Stimulated activated CD8-positive, alpha-beta memory T cell treated with anti-CD3 and anti-CD28 coated beads, Interleukin-7, amount 100 ng/mL, for 4 hours (primary cell): ENCODE measurements around the gene CD164.
"Not testable (repeated sequence)": the region's sequence is repeated elsewhere in the genome, so short reads cannot be mapped to it uniquely, and the experiment has no call there.

Source experiments
- DNase-seq, 2 donors: peaks; one replicate each; pipeline ENCODE4 v3.0.0-alpha.2; 2020; ENCODE audit warnings: low read depth in 2 of 2

CD164 gene

DNA sequence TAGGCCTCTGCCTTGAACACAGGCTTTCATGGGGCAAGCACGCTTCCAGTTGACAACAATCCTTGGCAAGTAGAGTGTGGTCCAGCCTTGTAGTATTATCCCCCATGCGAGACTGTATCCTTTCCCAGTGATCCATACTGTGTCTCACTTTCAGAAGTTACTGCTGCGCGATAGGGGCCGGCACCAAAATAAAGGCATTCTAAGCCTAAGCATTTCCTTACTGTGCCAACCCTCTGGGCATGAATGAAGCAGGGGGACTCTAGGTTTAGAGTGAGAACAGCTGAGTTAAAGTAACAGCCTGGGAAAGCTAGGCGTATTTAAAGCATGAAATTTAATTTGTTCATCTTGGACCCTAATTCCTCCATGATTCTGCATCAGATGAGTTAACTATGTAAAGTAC, 39.4 kb downstream of the CD164 start:
- no peak for DNase-seq

DNA sequence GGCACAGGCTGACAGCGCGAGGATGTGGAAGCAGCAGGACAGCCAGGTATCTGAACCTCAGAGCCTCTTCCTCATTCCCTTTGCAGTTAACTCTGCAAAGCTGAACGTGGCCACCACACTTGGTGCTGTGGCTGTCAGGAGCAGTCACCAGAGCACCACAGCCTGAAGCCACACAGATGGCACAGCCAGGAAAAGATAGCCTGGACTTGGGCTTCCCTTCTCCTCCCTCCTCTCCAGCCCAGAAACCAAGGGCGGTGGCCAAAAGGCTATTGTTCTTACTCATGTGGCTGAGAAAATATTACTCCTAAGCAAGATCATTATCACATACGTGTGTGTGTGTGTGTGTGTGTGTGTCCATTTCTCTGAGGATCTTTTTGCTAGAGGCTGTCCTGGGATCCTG, 39.8 kb downstream of the CD164 start:
- no peak for DNase-seq

DNA sequence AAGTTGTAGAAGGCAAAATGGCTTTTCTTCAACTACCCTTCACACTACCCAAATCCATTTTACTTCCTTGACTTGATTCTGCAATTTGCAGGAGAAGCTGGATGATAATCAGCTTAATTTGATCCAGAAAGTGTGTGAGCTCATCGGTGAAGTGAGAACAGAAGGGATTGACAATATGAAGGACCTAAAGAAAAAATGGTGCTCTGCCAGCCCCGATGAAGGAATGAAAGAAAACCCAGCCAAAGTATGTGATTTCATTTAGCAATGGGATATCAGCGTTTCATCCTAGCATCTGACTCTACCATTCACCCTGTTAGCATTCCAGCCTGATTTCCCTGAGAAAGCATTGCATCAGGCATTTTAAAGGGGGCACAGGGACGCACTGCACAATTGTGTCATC, 41.5 kb downstream of the CD164 start:
- DNase-seq: no peak

DNA sequence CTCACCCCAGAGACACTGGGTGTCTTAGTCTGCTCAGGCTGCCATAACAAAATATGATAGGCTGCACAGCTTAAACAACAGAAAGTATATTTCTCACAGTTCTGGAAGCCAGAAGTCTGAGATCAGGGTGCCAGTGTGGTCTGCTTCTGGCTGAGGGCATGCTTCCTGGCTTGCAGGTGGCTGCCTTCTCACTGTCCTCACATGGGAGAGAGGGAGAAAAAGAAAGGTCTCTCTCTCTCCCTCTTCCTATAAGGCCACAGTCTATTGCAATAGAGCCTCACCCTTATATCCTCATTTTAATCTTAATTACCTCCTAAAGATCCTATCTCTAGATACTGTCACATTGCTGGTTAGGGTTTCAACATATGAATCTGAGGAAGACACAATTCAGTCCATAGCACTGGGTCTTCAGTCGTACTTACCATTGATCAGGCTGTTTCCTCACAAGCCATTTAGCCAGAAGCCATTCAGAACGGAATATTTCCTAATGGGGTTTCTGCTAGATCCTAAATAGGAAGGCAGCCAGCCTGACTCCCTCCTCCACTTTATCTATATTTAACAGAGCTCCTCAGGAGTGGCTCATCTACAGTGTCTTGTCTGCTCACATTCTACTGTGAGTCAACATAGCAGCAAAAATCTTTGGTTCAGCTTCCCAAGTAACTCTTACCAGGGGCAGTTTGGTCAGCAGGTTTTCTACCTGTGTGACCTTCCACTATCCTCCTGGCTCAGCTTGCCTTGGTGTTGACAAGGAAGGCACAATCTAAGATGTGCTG, 42.2 kb downstream of the CD164 start:
- DNase-seq: no peak

DNA sequence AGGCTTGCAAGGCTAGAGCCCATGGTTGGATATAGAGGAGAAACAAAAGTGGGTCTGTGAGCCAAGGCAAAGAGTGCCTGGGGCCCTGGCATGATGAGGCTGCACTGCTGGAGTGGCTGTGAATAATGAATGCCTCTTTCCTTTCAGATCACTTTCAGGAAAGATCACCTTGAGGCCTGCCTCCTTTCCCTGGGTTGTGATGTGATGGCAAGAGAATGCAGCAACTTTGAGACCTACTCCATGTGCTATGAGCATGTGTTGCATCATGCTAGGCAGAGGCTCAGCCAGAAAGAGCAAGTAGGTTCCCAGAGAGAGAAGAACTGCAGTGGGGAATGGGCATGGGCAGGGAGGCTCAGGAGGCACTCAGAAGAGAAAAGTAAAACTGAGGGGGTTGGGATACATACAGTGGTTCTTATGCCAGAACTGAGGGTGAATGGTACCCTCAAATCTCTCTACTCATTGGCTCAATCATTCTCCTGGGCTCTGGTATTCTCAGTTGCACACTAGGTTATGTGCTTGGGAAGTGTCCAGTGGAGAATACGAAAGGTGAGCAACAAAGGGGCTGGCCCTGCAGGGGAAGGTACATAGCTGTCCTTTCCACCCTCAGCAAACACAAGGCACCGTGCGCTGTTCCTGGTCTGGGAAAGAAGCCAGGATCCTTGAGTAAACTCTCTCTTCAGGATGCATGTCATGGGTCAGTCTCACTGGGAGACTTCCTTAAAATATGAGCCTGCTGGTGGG, 45.9 kb downstream of the CD164 start:
- DNase-seq: no peak

DNA sequence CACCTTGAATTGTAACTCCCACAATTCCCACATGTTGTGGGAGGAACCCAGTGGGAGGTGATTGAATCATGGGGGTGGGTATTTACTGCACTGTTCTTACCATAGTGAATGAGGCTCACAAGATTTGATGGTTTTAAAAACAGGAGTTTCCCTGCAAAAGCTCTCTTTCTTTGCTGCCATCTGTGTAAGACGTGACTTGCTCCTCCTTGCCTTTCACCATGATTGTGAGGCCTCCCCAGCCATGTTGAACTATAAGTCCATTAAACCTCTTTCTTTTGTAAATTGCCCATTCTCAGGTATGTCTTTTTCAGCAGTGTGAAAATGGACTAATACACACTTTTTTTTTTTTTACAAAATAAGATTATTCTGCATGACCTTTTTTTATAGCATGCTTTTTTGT, 48.4 kb downstream of the CD164 start:
- DNase-seq: not testable (repeated sequence)

DNA sequence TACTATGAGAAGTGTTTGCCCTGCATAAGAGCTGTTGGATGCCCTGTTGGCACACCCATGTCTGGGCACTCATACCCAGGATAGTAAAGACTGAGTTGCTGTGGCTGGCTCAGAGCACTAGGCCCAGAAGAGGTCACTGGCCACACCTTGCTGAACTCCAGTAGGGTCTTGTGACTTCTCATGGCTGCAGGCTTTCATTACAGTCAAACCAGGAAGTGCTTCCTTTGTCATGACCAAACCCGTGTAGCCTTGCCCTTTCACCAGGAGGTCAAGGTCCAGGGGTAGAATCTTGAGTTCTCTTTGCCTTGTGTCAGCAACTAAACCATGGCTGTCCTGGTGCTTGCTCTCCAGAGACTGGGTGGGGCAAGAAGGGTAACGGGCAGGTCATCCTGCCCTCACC, 49.5 kb downstream of the CD164 start:
- no peak for DNase-seq

DNA sequence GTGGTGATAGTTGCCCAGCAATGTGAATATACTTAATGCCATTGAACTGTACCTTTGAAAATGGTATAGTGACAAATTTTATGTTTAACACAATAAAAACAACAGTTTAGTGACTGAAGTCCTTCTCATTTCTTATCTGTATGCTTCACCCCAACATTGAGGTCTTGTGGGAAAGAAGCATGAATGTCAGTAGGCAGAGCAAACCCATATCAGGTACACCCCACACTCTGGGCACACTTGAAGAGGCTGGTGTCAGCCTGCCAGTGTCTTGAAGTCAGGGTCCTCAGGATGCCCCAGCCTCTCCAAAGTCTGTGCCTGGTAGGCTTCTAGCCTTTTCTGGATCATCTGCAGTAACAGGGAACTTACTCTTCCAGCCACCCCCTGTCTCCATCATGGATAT, 51.2 kb downstream of the CD164 start:
- no peak for DNase-seq

DNA sequence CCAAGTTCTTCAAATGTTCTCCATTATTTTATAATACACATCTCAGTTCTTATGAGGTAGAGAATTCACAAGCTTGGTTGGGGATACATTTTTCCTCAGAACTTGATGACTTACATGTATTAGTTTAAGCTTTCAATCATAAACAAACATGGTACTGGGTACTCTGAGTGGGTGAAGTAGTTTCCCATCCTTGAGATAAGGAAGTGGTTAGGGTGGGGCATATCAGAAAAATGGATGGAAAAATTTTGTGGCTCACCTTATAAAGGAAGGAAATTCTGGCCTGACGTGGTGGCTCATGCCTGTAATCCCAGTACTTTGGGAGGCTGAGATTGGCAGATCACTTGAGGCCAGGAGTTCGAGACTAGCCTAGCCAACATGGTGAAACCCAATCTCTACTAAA, 52.0 kb downstream of the CD164 start:
- no peak for DNase-seq

DNA sequence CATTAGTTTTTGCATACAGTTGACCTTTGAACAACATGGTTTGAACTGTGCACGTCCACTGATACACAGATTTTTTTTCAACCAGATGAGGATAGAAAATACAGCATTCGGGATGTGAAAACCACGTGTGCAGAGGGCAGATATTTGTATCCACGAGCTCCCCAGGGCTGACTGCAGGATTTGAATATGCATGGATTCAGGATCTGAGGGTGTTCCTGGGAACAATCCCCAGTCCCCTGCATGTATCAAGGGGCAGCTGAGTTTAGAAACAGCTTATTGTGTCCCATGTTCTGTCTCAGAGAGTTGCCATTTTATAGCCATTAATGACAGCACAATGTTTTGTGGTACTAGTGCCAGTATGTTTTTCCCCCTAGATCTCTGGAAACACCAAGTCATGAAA, 53.6 kb downstream of the CD164 start:
- no peak for DNase-seq

DNA sequence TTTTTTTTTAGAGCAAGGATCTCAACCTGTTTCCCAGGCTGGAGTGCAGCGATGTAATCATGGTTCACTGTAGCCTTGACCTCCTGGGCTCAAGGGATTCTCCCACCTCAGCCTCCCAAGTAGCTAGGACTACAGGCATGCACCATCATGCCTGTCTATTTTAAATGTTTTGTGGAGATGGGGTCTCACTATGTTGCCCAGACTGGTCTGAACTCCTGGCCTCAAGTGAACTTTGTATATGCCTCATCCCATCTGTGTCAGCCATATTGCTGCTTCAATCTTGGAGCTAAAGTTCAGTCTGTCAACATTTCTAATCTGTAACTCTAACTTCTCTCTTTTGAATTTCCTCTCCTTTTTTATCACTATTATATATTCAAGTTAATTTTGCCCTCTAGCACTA, 54.3 kb downstream of the CD164 start:
- DNase-seq: no peak

DNA sequence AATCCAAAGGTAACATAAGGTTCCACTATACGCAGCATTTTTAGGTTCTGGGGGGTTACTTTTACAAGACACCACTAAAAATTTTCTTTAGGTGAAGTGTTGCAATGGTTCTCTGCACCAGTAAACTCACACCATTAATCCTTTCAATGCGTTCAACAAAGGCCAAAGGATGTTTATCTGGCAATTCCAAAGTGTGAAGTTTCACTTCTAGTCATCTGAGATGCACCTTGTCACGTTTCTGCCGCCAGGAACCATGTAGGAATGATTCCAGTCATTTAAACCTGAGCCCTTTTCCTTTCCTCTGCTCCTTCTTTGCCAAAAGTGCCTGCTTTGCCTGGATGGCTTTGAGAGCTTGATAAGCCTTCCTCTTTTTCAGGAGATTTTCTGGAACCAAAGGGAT, 54.8 kb downstream of the CD164 start:
- no peak for DNase-seq

DNA sequence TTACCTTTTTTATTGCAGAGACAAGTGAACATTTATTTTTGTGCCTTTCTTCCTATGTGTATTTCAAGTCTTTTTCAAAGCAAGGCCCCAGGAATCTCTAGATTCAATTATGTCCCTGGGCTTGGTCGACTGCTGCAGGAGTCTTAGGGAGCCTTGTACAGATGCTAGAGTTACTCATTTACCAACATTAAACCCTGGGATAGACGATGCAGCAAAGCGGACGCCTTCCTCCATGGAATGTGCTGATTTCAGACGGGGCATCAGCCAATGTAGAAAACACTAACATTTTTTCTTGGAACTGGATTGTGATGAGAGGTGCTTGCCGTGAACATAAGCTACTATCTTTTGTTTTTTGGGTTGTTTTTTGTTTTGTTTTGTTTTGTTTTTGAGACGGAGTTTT, 55.9 kb downstream of the CD164 start:
- no peak for DNase-seq

DNA sequence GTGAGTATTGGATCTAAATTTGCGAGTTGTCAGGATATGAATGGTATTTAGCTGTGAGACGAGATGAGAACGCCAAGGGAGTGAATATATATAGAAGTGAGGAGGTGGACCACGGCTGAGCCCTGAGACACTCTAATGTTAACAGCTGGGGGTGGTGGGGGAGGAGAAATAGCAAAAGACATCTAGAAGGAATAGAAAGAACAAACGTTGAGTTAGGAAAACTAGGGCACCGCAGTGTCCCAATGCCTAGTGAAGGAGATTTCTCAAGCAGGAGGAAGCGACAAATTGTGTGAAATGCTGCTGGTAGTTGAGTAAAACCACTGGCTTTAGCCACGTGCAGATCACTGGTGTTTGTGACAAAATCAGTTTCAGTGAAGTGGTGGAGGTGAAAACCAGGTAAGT, 56.9 kb downstream of the CD164 start:
- DNase-seq: no peak

DNA sequence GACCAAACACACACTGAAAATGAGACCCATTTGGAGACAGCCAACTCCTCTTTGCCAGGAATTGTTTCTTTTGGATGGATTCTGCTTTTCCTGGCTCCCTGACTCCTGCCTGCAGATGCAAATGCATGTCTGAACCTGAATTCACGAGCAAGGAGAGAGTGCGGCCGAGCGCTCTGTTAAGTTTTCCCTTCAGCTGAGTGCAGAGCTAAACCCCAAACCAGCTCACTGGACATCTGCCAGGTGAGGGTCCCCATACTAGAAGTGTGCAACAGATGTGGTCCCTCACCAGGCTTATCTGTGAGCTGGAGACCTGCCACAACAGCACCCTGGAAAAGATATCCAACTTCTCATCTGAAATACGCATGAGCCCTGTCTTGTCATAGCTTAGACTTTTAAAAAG, 59.0 kb downstream of the CD164 start:
- DNase-seq: no peak

DNA sequence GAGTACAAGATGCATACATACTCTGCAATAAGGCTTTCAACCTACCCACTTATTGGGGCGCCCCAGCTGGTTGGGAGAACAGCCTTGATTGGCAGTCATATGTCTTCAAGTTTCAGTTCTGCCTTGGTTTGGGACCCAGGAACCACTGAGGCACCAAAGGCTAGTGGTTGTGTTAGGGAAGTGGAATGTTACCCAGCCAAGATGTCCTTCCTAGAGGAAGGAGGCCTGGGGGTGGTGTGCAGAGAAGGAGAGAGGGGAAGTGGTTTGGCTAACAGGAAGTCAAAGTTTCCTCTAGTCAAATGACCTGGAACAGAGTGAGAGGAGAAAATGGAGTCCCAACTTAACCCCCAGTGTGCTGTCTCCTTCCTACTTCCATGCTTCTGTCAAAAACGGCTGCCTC, 59.4 kb downstream of the CD164 start:
- DNase-seq: no peak

DNA sequence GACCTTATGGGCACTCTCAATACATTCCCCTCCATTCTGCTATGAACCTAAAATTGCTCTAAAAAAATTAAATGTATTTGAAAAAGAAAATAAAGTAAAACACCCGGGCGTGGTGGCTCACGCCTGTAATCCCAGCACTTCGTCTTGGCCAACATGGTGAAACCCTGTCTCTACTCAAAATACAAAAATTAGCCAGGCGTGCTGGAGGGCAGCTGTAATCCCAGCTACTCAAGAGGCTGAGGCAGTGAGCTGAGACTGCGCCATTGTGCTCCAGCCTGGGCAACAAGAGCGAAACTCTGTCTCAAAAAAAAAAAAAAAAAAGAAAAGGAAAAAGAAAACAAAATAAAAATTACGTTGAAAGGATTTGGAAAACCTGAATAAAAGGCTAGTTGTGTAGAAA, 60.5 kb downstream of the CD164 start:
- no peak for DNase-seq

DNA sequence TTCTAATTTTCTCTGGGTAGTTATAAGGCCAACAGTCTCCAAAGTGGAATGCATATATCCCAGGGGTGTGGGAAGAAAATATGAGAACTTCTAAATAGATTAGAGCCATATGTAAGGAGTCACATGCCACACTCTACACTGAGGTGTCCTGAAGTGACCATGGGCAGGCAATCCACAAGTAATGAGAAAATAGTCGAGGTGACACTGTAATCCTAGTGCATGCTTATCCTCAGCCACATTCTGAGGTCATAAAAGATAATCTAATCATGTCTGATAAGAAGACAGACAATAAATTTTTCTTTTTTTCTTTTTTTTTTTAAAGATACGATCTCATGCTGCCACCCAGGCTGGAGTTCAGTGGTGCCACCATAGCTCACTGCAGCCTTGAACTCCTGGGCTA, 62.2 kb downstream of the CD164 start:
- DNase-seq: no peak

DNA sequence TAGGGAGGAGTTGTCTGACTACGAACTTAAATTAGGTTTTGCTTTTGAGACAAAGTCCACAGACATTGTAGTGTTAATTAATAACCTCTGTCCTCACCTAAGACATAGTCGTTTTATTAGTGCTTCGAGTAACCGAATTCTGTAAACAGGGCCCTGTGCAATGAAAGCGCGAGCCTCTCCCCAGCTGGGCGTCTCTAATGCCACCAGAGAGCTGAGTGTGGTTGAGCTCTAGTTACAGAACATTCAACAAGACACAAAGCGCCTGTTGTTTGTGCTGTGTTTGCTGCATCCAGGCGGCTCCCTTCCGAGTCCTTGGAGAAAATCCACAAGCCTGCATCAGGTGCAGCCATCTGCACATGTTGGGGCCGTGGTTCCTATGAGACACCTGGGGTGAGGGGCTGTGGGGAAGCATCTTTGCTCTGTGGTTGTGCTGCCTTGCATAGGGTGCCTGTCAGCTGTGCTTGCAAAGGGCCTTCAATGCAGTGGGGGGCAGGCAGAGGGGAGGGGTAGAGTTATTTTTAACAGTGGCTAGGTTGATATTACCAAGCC, 63.9 kb downstream of the CD164 start:
- no peak for DNase-seq

DNA sequence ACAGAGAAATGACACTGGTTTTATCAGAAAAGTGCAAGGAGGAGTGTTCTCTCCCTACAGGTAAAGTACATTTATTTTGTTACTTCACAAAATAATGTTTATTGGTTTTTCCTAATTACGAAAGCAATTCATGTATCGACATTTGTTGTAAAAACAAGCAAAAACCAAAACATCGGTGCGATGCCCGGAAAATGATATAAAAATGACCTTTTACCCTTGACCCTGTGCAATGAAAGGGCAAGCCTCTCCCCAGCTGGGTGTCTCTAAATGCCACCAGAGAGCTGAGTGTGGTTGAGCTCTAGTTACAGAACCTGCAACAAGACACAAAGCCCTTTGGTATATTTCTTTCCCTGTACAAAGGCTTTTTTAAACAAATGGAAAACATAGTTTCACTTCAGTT, 65.4 kb downstream of the CD164 start:
- no peak for DNase-seq
